Measurements from ENCODE around the gene ZNF408. TPM values are rescaled to one million over a fixed set of nuclear protein-coding genes. Genes with fewer than 3 reads are reported as not detected.

Gene ZNF408
- total RNA-seq, 1 experiment from 2014 or later: 14.4 TPM

GRCh38 chr11:46680164-46680760, 20.6 kb upstream of the ZNF408 start:
- peaks cover 4 to 22% of the 10 kb centered on the region in 2 experiments for H3K4me1 ChIP-seq (ENCODE audit: control insufficient read depth in 1 of 2, insufficient read depth in 2 of 2, low read length in 2 of 2)
- intact Hi-C loops (cut with micrococcal nuclease): no loop called here
- ChIA-PET RAD21 (ENCODE audit: low non-redundant PET in 1 of 2, low total read pairs in 2 of 2, uncharacterized antibody in 2 of 2, unreplicated experiment in 2 of 2) (no interaction called here), POLR2A (no interaction called here), CTCF (no interaction called here)
- H3K27ac ChIP-seq (ENCODE audit: low read depth, low read length): no peak overlapping the region
- BruUV-seq (replicated peaks): no TSS peak
- no peak overlapping the region for H3K9ac ChIP-seq (ENCODE audit: low read length)
- TF ChIP-seq POLR2A (IDR thresholded peaks at IDR 0.05; ENCODE audit: borderline replicate concordance, extremely low read depth, insufficient read depth, insufficient read length) (no peak), EZH2phosphoT487 (IDR thresholded peaks at IDR 0.05; ENCODE audit: borderline replicate concordance) (no peak), TCF7L2 (IDR thresholded peaks at IDR 0.05; ENCODE audit: borderline replicate concordance, extremely low read depth, insufficient read depth, insufficient read length) (no peak), ATF3 (IDR thresholded peaks at IDR 0.05) (no peak), EZH2 (IDR thresholded peaks at IDR 0.05) (no peak), FOSL1 (IDR thresholded peaks at IDR 0.05; ENCODE audit: low read depth) (no peak), POLR2AphosphoS5 (IDR thresholded peaks at IDR 0.05; ENCODE audit: low read depth, low read length) (no peak), REST (IDR thresholded peaks at IDR 0.05; ENCODE audit: low read depth) (no peak), RAD21 (IDR thresholded peaks at IDR 0.05; ENCODE audit: low read depth) (no peak), SRF (IDR thresholded peaks at IDR 0.05; ENCODE audit: low read depth) (no peak), MAX (IDR thresholded peaks at IDR 0.05) (no peak), YY1 (IDR thresholded peaks at IDR 0.05; ENCODE audit: extremely low read depth, insufficient replicate concordance, low read depth, low read length) (no peak), JUND (IDR thresholded peaks at IDR 0.05) (no peak), CTCF (IDR thresholded peaks at IDR 0.05 in 2 of 3, conservative IDR thresholded peaks at IDR 0.05 in 1 of 3; ENCODE audit: borderline replicate concordance in 1 of 3, insufficient read depth in 1 of 3, low read depth in 2 of 3, low read length in 2 of 3) (no peak), ZFX (IDR thresholded peaks at IDR 0.05) (no peak), CEBPB (IDR thresholded peaks at IDR 0.05; ENCODE audit: low read depth) (no peak), ZNF274 (IDR thresholded peaks at IDR 0.05; ENCODE audit: low read depth, low read length) (no peak)
- H3K27me3 ChIP-seq (ENCODE audit: insufficient read depth, low read length): no peaks in the 10 kb centered on the region
- no peak overlapping the region for H2AFZ ChIP-seq (ENCODE audit: low read depth, low read length, poor library complexity, severe bottlenecking)
- DNase-seq (ENCODE audit: low read depth, low spot score) (no peak), ATAC-seq (no peak)
- H3K4me3 ChIP-seq (replicated peaks in 1 of 2; ENCODE audit: low read depth in 1 of 2, low read length in 2 of 2): no peak overlapping the region
- no peaks in the 10 kb centered on the region for H4K20me1 ChIP-seq (ENCODE audit: insufficient read depth)
- H3K79me2 ChIP-seq (ENCODE audit: insufficient read depth, low read length): no peaks in the 10 kb centered on the region
- H3K4me2 ChIP-seq (ENCODE audit: low read length): no peak overlapping the region
- H3K36me3 ChIP-seq (ENCODE audit: control insufficient read depth in 1 of 2, insufficient read depth in 2 of 2, low read length in 2 of 2): 0 out of 4 replicates have a peak, but pooled peaks cover 0 to 4% of the 10 kb centered on the region in 2 experiments
- H3K9me2 ChIP-seq (ENCODE audit: insufficient read depth): no peaks in the 10 kb centered on the region
- no peaks in the 10 kb centered on the region for H3K9me3 ChIP-seq (ENCODE audit: control insufficient read depth in 1 of 2, insufficient read depth in 1 of 2, low read depth in 1 of 2, low read length in 2 of 2)

All from HCT116 (cell line).